ENCODE measurements around the gene SUN1.

SUN1 gene

GRCh38 chr7:919114-919442 is 86.8 kb downstream of the SUN1 start:
- Histone ChIP-seq H3K27me3 (replicated peaks; ENCODE audit: control insufficient read depth, insufficient read depth, low read length) (no peaks in the 10 kb centered on the region), H3K36me3 (ENCODE audit: control insufficient read depth, insufficient read depth, low read length) (peaks cover 1% of the 10 kb centered on the region; the same call in 1 of the 2 replicates), H3K4me3 (replicated peaks; ENCODE audit: low read depth, low read length) (no peak overlapping the region)
- TF ChIP-seq, protein P1, sequence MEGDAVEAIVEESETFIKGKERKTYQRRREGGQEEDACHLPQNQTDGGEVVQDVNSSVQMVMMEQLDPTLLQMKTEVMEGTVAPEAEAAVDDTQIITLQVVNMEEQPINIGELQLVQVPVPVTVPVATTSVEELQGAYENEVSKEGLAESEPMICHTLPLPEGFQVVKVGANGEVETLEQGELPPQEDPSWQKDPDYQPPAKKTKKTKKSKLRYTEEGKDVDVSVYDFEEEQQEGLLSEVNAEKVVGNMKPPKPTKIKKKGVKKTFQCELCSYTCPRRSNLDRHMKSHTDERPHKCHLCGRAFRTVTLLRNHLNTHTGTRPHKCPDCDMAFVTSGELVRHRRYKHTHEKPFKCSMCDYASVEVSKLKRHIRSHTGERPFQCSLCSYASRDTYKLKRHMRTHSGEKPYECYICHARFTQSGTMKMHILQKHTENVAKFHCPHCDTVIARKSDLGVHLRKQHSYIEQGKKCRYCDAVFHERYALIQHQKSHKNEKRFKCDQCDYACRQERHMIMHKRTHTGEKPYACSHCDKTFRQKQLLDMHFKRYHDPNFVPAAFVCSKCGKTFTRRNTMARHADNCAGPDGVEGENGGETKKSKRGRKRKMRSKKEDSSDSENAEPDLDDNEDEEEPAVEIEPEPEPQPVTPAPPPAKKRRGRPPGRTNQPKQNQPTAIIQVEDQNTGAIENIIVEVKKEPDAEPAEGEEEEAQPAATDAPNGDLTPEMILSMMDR (IDR thresholded peaks at IDR 0.05; ENCODE audit: insufficient read depth, low read length, poor library complexity, severe bottlenecking), result no peak
- DNase-seq (ENCODE audit: extremely low read depth, insufficient read length), result no peak

GRCh38 chr7:919924-920341 is 87.7 kb downstream of the SUN1 start:
- Histone ChIP-seq H3K36me3 (ENCODE audit: control insufficient read depth, insufficient read depth, low read length) (peaks cover 1% of the 10 kb centered on the region; the same call in 1 of the 2 replicates), H3K4me3 (replicated peaks; ENCODE audit: low read depth, low read length) (no peak overlapping the region), H3K27me3 (replicated peaks; ENCODE audit: control insufficient read depth, insufficient read depth, low read length) (no peaks in the 10 kb centered on the region)
- peak; percentile 5 for DNase-seq (ENCODE audit: extremely low read depth, insufficient read length)
- TF ChIP-seq, protein P1 (IDR thresholded peaks at IDR 0.05; ENCODE audit: insufficient read depth, low read length, poor library complexity, severe bottlenecking), result no peak

GRCh38 chr7:920351-921070 is 88.2 kb downstream of the SUN1 start:
- Histone ChIP-seq H3K27me3 (replicated peaks; ENCODE audit: control insufficient read depth, insufficient read depth, low read length) (no peaks in the 10 kb centered on the region), H3K36me3 (ENCODE audit: control insufficient read depth, insufficient read depth, low read length) (peaks cover 1% of the 10 kb centered on the region; the same call in 1 of the 2 replicates), H3K4me3 (replicated peaks; ENCODE audit: low read depth, low read length) (no peak overlapping the region)
- TF ChIP-seq, protein P1 (IDR thresholded peaks at IDR 0.05; ENCODE audit: insufficient read depth, low read length, poor library complexity, severe bottlenecking), result no peak
- peak; percentile 9 for DNase-seq (ENCODE audit: extremely low read depth, insufficient read length)

DNA sequence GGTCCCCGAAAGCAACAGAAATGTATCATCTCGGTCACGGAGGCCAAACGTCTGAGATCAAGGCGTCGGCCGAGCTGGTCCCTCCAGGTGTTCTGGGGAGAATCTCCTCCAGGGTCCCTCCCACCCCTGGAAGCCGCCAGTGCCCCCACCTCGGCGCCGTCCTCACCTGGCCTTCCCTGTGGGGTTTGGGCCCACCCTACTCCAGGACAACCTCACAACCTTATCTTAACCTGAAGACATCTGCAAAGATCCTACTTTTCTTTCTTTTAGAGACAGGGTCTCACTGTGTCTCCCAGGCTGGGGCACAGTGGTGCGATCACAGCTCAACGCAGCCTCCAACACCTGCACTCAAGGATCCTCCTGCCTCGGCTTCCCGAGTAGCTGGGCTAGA is 88.8 kb downstream of the SUN1 start:
- DNase-seq (ENCODE audit: extremely low read depth, insufficient read length), result peak; percentile 14
- H3K27me3 ChIP-seq (replicated peaks; ENCODE audit: control insufficient read depth, insufficient read depth, low read length), result no peaks in the 10 kb centered on the region
- H3K36me3 ChIP-seq (ENCODE audit: control insufficient read depth, insufficient read depth, low read length), result peaks cover 1% of the 10 kb centered on the region
- TF ChIP-seq, protein P1 (IDR thresholded peaks at IDR 0.05; ENCODE audit: insufficient read depth, low read length, poor library complexity, severe bottlenecking), result no peak
- H3K4me3 ChIP-seq (replicated peaks; ENCODE audit: low read depth, low read length), result no peak overlapping the region

DNA sequence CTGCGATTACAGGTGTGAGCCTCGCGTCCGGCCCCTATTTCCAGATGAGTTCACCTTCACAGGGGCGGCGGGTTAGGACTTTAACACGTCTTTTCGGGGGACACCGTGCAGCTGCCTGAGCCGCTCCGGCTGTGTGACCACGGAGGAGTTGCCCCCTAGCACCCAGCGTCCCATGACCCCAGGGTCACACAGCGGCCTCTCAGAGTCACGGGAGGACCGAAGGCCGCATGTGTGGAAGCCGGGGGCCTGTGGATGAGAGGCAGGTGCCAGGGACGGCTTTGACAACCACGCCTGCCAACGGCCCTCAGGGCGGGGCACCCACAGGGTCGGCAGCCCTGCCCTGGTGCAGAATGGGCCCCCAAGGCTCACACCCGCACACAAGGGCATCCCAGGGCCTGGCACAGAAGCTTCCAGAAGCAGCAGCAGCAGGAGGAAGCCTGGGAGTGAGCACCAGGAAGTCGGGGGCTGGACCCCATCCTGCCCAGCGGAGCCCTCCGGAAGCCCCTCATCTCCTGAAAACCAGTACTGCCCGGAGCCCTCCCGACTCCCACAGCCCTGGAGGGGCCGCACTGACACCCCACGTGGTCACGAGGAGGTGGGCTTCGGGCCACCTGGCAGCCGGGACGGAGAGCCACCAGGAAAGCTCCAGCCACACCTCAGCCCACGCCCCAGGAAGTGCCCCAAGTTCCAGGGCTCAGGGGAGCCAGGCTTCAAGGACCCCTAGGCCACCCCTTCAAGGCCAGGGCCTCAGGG is 89.5 kb downstream of the SUN1 start:
- no peak overlapping the region for H3K4me3 ChIP-seq (replicated peaks; ENCODE audit: low read depth, low read length)
- no peaks in the 10 kb centered on the region for H3K27me3 ChIP-seq (replicated peaks; ENCODE audit: control insufficient read depth, insufficient read depth, low read length)
- H3K36me3 ChIP-seq (ENCODE audit: control insufficient read depth, insufficient read depth, low read length), result peaks cover 1% of the 10 kb centered on the region
- TF ChIP-seq, protein P1 (IDR thresholded peaks at IDR 0.05; ENCODE audit: insufficient read depth, low read length, poor library complexity, severe bottlenecking), result no peak
- peak; percentile 15 for DNase-seq (ENCODE audit: extremely low read depth, insufficient read length)
